A172 (cell line): ENCODE results near the gene TRDMT1. TPM values are rescaled to one million over a fixed set of nuclear protein-coding genes. Genes with fewer than 3 reads are reported as not detected.
A peak's percentile ranks its signal among the peaks of the same experiment; 100 is the strongest.

ENCODE experiments used
- DNase-seq: peaks from one replicate; pipeline ENCODE4 v3.0.0-alpha.2; 2015; ENCODE audit warnings: low spot score
- total RNA-seq: library from RNA; depleted of rRNA; stranded (reverse); fragments of >200 nt; shearing (Covaris generic); gene quantifications from 2 replicates; pipeline ENCODE4 v1.2.3, GENCODE V29; 2014

TRDMT1 gene
- total RNA-seq, 1 experiment from 2014 or later, result 4.3 TPM

DNA sequence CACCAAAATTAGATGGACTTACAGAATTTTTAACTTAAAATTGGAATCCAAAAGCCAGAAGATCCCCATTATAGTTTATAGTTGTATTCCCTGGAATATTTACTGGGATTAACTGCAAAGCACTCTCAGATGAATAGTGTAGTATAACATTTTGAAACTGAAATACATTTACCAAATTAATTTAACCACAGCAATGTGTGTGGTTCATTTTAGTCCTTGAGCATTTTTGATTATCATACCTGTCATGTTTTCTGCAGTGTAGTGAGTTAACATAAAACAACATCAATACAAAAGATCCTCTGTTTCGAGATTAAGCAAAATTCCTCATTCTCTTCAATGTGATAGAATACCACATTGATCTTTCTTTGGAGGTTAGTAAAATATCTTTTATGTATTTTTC, 30.3 kb upstream of the TRDMT1 start:
- no peak for DNase-seq

DNA sequence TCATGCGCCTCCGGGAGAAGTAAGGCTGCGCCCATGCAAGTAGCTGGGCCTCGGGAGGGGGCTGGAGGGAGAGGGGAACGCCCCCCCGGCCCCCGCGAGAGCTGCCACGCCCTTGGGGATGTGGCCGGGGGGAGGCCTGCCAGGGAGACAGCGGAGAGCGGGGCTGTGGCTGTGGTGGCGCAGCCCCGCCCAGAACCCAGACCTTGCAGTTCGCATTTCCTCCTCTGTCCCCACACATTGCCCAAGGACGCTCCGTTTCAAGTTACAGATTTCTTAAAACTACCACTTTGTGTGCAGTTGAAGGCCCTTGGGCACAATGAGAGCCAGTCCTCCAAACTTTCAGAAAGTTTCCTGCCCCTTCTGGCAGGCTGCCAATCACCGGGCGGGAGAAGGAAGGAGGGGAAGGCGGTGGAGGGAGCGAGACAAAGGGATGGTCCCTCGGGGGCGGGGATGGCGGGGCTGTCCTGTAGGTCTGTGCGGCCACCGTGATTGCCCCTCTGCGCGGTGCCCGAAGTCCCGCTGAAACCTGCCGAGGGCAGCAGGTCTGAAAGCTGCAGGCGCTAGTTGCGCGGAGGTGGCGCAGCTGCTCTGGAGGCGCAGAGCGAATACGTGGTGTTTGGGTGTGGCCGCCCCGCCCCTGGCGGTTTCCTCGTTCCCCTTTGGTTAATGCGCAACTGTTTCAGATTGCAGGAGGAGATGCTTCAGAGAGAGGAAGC, 28.7 kb upstream of the TRDMT1 start:
- peak; percentile 86 for DNase-seq

DNA sequence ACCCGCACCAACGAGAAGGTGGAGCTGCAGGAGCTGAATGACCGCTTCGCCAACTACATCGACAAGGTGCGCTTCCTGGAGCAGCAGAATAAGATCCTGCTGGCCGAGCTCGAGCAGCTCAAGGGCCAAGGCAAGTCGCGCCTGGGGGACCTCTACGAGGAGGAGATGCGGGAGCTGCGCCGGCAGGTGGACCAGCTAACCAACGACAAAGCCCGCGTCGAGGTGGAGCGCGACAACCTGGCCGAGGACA, 28.2 kb upstream of the TRDMT1 start:
- no peak for DNase-seq

DNA sequence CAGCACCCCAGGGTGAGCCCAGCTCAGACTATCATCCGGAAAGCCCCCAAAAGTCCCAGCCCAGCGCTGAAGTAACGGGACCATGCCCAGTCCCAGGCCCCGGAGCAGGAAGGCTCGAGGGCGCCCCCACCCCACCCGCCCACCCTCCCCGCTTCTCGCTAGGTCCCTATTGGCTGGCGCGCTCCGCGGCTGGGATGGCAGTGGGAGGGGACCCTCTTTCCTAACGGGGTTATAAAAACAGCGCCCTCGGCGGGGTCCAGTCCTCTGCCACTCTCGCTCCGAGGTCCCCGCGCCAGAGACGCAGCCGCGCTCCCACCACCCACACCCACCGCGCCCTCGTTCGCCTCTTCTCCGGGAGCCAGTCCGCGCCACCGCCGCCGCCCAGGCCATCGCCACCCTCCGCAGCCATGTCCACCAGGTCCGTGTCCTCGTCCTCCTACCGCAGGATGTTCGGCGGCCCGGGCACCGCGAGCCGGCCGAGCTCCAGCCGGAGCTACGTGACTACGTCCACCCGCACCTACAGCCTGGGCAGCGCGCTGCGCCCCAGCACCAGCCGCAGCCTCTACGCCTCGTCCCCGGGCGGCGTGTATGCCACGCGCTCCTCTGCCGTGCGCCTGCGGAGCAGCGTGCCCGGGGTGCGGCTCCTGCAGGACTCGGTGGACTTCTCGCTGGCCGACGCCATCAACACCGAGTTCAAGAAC, 27.7 kb upstream of the TRDMT1 start:
- peak; percentile 86 for DNase-seq

DNA sequence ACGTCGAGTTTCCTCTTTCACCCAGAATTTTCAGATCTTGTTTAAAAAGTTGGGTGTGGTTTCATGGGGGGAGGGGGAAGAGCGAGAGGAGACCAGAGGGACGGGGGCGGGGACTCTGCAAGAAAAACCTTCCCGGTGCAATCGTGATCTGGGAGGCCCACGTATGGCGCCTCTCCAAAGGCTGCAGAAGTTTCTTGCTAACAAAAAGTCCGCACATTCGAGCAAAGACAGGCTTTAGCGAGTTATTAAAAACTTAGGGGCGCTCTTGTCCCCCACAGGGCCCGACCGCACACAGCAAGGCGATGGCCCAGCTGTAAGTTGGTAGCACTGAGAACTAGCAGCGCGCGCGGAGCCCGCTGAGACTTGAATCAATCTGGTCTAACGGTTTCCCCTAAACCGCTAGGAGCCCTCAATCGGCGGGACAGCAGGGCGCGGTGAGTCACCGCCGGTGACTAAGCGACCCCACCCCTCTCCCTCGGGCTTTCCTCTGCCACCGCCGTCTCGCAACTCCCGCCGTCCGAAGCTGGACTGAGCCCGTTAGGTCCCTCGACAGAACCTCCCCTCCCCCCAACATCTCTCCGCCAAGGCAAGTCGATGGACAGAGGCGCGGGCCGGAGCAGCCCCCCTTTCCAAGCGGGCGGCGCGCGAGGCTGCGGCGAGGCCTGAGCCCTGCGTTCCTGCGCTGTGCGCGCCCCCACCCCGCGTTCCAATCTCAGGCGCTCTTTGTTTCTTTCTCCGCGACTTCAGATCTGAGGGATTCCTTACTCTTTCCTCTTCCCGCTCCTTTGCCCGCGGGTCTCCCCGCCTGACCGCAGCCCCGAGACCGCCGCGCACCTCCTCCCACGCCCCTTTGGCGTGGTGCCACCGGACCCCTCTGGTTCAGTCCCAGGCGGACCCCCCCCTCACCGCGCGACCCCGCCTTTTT, 26.9 kb upstream of the TRDMT1 start, which contains the start of gene VIM:
TSS of gene VIM (plus strand) at position 151 of the 925 bp plus-strand sequence. CDS start 1,182 bp downstream, outside the sequence.
- peak; percentile 98 for DNase-seq

DNA sequence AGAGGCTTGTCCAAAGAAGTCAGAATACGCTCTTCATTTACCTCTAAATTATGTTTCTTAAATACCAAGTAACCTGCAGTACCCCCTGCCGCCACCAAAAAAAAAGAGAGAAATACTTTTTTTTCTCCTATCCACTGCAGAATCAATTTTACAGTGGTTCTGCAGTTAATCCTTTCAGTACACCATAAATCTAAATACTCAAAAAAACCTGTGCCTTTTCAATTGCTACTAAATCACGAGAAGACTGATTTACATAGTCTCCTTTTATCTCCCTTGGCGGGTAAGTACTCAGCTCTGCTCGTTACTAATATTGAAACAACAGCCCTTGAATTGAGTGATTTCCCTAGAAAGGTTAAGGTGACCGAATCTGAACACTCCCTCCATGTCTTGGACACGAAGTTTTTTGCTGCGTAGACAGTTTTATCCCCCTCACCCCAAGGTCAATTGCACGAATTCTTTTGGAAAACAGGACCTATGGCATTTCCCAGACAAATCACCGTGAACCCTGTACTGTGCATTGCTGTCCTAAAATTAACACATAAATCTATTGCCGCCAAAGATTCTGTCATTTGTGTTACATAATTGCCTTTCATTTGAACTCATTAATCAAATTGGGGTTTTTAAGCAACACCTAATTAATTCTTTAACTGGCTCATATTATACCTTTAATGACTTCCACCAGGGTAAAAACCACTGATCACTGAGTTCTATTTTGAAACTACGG, 26.1 kb upstream of the TRDMT1 start:
- DNase-seq, result no peak

DNA sequence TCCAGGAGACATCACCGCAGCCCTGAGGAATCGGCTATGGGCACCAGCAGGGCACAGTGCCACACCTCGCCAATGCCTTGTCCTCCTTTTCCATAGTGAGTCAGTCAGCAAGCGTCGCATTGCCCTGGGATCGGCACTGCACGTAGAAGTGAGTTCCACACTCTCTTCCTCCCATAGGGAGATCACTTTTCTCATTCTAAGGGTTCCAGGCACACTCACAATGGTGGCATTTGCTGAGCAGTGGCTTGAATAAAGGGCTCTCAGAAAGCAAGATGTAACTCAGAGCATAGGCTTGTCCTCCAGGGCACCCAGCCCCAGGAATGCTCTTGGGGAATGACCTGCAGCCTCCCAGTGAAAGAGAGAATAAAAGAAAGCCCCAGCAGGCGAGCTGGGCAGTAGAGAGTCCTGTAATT, 25.4 kb upstream of the TRDMT1 start:
- no peak for DNase-seq

DNA sequence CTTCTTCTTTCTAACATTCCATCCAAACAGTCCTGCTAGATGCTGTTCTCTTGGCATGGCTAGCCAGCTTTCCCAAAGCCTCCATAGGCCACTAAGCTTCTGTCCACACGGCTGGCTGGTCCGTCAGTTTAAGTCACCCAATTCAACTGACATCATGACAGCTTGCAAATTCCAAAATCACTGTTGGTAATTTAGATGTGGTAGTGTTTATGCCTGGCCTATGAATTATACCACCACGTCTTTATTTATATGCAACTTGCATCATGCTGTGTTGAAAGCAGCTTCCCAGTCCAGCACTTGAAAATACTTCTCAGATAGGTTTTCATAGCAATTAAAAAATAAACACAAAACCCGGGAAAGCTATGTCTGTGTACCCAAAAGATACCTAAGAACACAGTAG, 24.3 kb upstream of the TRDMT1 start:
- DNase-seq, result no peak

DNA sequence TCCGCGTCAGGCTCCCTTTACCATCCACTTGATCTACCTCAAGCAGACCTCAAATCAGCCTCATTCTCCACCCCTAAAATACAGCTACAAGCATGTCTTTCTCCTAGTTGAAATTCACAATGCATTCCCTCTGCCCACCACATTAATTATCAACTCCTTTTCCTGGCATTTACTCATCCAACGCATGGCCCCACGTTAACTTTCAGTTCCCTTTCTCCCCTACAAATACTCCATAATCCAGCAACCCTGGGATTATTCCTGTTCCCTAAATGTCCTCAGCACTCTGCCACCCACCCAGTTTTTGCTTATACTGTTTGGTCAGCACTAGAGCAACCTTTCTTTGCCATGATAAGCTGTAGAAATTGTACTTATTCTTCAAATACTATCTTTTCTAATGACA, 20.9 kb upstream of the TRDMT1 start:
- DNase-seq, result no peak

DNA sequence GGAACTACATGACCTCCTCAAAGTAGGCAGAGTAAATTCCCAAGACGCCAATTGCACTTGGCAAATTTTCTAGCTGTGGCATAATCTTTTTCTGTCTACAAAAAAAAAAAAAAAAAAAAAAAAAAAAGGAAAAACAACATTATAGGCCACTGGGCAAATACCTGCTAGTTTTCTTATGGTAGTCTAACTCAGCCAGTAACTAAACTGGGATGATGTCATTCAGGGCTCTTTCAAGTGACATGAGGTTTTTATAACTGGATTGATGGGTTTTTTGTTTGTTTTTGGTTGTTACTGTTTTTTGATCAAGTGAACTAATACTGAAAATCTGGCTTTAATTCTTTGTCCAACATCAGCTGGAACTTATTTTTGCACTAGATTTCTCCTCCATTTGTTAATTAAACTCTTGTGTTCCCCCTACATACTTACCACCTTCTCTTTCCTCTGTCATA, 19.2 kb upstream of the TRDMT1 start:
- no peak for DNase-seq

DNA sequence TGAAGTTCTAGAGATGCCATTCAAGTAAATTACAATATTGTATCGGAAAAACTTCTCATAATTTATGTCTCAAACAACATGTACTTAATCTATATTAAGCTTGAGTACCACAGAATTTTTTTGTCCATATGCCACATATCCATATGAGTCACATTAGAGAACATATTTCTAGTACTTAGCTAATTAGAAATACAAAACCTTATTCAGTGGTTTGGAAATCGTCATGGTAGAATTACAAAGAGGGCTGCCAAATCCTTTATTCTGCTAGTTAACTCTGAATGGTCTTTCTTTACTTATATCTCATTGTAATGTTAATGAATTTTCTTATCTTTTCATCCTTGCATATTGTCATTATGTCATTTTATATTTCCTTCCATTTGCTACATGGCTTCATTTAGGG, 17.6 kb upstream of the TRDMT1 start:
- DNase-seq, result no peak

DNA sequence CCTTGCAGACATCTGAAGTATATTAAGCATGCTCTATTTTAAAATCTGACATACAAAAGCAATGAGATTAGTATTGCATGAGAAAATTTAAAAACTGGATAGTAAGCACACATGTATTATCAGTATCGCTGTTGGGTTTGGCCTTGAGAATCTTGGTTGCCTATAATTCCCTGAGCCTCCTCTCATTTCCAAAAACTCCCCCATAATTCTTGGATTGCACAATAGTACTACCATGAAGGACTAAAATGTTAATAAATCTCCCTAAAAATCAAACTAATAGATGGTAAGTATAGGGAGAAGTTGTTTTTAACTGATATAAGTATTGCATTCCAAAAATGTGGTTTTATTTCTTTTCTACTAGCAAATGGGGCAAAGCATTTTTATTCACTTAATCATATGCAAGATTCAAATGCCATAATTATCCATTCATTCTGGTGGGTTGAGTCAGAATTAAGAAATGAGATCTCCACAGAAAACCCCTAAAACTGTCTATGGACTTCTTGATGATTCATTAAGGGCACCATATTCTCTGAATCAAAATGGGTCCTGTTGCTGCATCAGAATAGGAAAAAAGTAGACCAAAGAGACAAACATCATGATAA, 16.3 kb upstream of the TRDMT1 start:
- DNase-seq, result peak; percentile 72

DNA sequence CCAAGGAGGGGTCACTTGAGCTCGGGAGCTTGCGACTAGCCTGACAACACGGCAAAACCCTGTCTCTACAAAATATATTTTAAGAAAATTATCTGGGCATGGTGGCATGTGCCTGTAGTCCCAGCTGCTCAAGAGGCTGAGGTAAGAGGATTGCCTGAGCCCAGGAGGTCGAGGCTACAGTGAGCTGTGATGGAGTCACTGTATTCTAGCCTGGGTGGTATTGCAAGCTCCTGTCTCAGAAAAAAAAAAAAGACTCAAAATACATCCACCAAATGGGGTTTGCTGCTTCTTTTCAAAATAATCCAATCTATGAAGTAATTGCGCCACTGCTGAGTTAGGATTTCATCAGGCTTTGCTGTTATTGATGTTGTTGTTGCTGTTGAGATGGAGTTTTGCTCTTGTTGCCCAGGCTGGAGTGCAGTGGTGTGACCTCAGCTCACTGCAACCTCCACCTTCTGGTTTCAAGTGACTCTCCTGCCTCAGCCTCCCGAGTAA, 15.5 kb upstream of the TRDMT1 start:
- DNase-seq, result no peak

DNA sequence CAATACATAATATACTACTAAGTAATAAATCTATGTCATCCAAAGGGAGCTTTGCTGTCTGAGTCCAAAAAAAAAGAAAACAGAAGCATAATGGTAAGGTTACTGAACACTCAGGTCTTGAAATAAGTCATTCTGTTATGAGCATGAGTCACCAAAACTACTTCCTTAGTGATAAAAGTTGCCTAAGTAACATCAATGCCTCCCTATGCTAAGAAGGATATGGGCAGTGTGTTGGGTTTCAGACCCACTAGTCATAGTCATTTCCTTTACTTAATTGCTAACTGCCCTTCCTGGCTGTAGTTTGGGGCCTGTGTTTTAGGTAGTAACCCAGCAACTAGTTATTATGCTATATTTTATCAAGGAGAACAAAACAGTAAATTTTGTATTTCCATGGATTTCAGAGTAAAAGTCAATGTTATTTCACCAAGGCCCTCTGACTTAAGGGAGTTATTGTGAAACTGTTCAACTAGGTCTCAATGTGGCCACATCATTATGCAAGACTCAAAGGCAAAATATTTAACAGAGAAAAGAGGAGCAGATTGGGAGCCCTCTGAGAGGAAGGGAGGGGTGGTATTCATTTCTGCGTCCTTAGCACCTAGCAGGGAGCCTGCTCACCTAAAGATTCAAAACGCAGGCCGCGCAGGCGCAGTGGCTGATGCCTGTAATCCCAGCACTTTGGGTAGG, 14.9 kb upstream of the TRDMT1 start:
- peak; percentile 98 for DNase-seq

DNA sequence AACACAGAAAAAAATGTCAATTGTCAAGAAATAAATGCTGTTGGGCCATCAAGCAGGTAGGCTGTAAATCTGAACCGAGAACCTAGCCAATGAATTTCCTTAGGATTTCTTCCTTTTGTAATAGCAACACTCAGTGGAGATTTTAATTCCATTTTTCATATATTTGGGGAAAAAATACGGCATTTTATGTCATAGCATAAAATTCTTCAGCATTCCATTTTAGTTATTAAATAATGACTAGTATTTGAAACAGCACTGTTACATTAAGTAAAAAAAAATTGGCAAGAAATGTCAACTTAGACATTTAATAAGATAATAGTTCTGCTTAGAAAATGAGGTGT, 14.3 kb upstream of the TRDMT1 start:
- DNase-seq, result no peak

DNA sequence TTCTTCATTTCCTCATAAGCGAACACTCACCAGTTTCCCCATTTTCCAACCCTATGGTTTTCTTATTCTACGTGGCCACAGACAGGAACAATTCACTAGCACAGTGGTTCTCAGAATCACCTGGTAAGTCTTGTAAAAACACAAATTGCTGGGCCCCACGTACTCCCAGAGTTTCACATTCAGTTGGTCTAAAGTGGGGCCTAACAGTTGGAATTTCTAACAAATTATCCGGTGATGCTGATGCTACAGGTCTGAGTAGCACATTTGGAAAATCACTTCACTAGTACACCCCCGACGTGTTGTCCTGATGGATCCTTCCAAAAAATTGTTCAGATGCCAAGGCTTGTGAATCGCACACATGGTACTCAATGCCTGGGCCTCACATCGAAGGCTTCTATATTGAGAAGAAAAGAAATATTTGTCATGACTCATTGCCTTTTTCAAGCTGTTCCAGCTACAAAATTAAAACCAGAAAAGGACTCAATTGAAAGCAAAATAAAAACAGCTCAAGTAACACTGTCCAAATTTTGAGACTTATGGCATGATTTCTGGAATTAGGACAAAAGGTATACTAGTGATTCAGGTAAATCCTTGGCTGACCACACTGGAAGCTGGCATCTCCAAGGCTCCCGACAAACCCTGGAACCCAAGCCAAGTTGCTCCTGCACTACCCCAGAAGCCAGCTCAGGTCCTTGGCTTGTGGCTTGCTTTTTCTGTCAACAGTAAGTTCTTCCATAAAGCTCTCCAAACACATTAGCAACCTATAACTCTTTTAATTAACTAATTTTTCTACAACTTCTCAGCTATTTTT, 13.7 kb upstream of the TRDMT1 start:
- peak; percentile 92 for DNase-seq

DNA sequence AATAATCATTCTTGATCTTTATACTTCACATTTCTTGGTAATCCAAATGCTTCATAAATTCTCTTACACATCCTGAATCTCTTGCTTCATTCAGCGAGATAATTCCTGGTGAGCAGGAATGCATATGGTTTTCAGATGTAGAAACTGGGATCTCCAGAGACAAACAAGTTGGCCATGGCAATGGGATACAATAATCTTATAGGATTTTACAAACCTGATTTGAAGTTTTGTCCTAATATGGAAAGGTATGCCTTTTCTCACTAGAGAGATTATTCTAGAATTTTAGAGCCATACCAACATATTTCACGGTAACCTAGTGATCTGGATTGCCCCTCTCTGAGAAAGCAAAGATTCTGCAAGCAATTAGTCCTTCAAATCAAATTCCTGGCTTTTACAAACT, 13.1 kb upstream of the TRDMT1 start:
- no peak for DNase-seq

DNA sequence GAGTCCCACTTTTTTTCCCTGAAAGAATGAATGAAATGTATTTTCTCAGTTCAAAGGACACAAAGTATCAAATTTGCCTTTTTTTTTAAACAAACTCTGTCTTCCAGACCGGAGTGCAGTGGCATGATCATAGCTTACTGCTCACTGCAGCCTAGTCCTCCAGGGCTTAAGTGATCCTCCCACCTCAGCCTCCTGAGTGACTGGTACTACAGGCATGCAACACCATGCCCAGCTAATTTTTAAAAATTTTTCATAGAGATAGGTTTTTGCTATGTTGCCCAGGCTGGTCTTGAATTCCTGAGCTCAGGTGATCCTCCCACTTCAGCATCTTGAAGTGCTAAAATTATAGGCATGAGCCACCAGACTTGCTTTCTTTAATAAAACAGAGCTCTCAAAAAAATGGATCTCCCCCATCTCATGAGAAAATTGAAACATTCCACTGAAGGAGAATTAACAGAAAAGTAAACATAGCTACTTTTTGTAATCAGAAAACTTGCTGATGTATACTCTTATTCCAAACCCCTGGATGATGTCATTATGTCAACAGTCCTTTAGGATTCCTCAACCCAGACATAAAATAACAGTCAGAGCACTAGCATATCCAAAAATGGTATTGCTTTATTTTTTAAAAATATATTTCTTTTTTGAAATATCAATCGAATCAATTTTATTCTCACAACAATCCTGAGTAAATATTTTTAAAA, 12.3 kb upstream of the TRDMT1 start:
- DNase-seq, result no peak

DNA sequence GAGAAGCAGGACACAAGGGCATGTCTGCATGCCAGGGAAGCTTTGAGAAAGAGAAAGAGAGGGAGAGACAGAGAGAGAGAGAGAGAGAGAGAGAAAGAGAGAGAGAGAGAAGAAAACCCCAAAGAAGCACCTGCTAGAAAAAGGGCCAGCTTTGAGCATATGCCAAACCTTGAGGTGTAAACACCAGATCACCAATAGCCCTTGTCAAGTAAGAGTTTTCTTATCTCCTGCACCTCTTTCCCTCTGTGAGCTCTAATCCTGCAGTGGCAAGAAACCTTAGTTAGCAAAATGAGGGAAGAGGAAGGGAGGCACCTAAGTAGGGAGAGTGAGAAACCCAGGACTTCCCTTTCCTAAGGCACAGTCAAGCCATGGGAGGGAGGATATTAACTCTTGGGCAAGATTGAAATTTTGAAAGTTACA, 11.3 kb upstream of the TRDMT1 start:
- DNase-seq, result no peak
